Smooth muscle cell (in vitro differentiated cells): ENCODE results near the gene TAAR9. TPM values are rescaled to one million over a fixed set of nuclear protein-coding genes. Genes with fewer than 3 reads are reported as not detected.

ENCODE experiments used
- DNase-seq: peaks from one replicate; lab custom pipeline; 2025; ENCODE audit not compliant: unreplicated experiment; lab: John Stamatoyannopoulos, UW
- H2AFZ ChIP-seq: fragments of 200-600 bp; sonication (generic); 2 replicates; pipeline ENCODE4 v1.6.0; 2016; ENCODE audit warnings: antibody characterized with exemption, low read depth, mild to moderate bottlenecking
- H3F3A ChIP-seq: fragments of 200-600 bp; sonication (generic); 2 replicates; pipeline ENCODE4 v1.6.0; 2017; ENCODE audit warnings: antibody characterized with exemption, low read depth
- H3K27ac ChIP-seq: fragments of 200-600 bp; sonication (generic); 2 replicates; pipeline ENCODE4 v1.5.1; 2016; ENCODE audit warnings: low read depth, mild to moderate bottlenecking
- H3K27me3 ChIP-seq: fragments of 200-600 bp; sonication (generic); 2 replicates; pipeline ENCODE4 v1.6.1; 2016; ENCODE audit warnings: low read depth, mild to moderate bottlenecking
- H3K36me3 ChIP-seq: fragments of 200-600 bp; sonication (generic); 2 replicates; pipeline ENCODE4 v1.5.1; 2016; ENCODE audit warnings: low read depth
- H3K4me1 ChIP-seq: fragments of 200-600 bp; sonication (generic); 2 replicates; pipeline ENCODE4 v1.5.1; 2016; ENCODE audit warnings: low read depth
- H3K4me2 ChIP-seq: fragments of 200-600 bp; sonication (generic); 2 replicates; pipeline ENCODE4 v1.6.0; 2016; ENCODE audit warnings: mild to moderate bottlenecking
- H3K4me3 ChIP-seq: fragments of 200-600 bp; sonication (generic); 2 replicates; pipeline ENCODE4 v1.5.1; 2016; ENCODE audit warnings: mild to moderate bottlenecking
- H3K79me2 ChIP-seq: fragments of 200-600 bp; sonication (generic); 2 replicates; pipeline ENCODE4 v1.6.0; 2016; ENCODE audit warnings: low read depth, mild to moderate bottlenecking
- H3K9ac ChIP-seq: fragments of 200-600 bp; sonication (generic); 2 replicates; pipeline ENCODE4 v1.6.0; 2016; ENCODE audit warnings: low read depth
- H3K9me3 ChIP-seq: fragments of 200-600 bp; sonication (generic); replicated peaks from 2 replicates; pipeline ENCODE4 v1.5.1; 2016; ENCODE audit warnings: low read depth
- H4K20me1 ChIP-seq: fragments of 200-600 bp; sonication (generic); 2 replicates; pipeline ENCODE4 v1.6.0; 2016; ENCODE audit warnings: low read depth
- CTCF ChIP-seq: fragments of 200-600 bp; sonication (generic); IDR thresholded peaks from 2 replicates; pipeline ENCODE4 v1.5.1; 2017; ENCODE audit warnings: borderline replicate concordance, mild to moderate bottlenecking, antibody characterized with exemption; ENCODE audit not compliant: insufficient read depth, poor library complexity, severe bottlenecking
- WGBS: methylation state at CpG from one replicate; pipeline ENCODE4 v1.1.7; 2016; ENCODE audit warnings: low lambda C conversion rate; 5-methylcytosine and 5-hydroxymethylcytosine counted together
- polyA plus RNA-seq: library from polyadenylated mRNA; unstranded; fragments of >200 nt; fragmentation: Nextera tagmentation; extraction: Ambion mirVana; gene quantifications from 2 replicates; pipeline ENCODE4 v1.2.1, GENCODE V29; 2016
- total RNA-seq: library from RNA; depleted of rRNA; stranded (reverse); fragments of >200 nt; gene quantifications from 2 replicates; pipeline ENCODE4 v1.2.3, GENCODE V29; 2014

The TAAR9 gene
- total and polyA plus RNA-seq, 2 experiments from 2014 or later: not detected

- no peak overlapping the region for H2AFZ ChIP-seq
- H3K9me3 ChIP-seq: no peaks in the 10 kb centered on the region
- peaks cover 60% of the 10 kb centered on the region for H3K79me2 ChIP-seq
- H3K36me3 ChIP-seq: no peaks in the 10 kb centered on the region
- 86% methylated on average over 4 of the region's 4 CpGs for WGBS
- H3K27me3 ChIP-seq: peaks cover 16% of the 10 kb centered on the region
- H3K4me3 ChIP-seq: peak overlapping the region; percentile 73
- peak overlapping the region; percentile 84 for H3K4me2 ChIP-seq
- H3K4me1 ChIP-seq: peaks cover 12% of the 10 kb centered on the region
- no peaks in the 10 kb centered on the region for H3F3A ChIP-seq
- H3K27ac ChIP-seq: no peak overlapping the region
- DNase-seq: no peak
- no peak for TF ChIP-seq CTCF
- peak overlapping the region; percentile 41 for H3K9ac ChIP-seq
- H4K20me1 ChIP-seq: peaks cover 54% of the 10 kb centered on the region
These were observed 26.8 kb upstream of the TAAR9 start for GRCh38 chr6:132511210-132511830.

GRCh38 chr6:132511831-132512220, 26.3 kb upstream of the TAAR9 start:
- Histone ChIP-seq H3K4me1 (peaks cover 12% of the 10 kb centered on the region), H3K4me3 (peak overlapping the region; percentile 73), H3K79me2 (peaks cover 55% of the 10 kb centered on the region), H3K9ac (peak overlapping the region; percentile 41), H3K27ac (no peak overlapping the region), H3K9me3 (no peaks in the 10 kb centered on the region), H3K36me3 (no peaks in the 10 kb centered on the region), H3K27me3 (peaks cover 19% of the 10 kb centered on the region), H4K20me1 (peaks cover 49% of the 10 kb centered on the region), H3K4me2 (peak overlapping the region; percentile 84), H3F3A (no peaks in the 10 kb centered on the region), H2AFZ (no peak overlapping the region)
- WGBS: 43% methylated on average over 2 of the region's 2 CpGs
- no peak for TF ChIP-seq CTCF
- no peak for DNase-seq

GRCh38 chr6:132512342-132512637, 25.8 kb upstream of the TAAR9 start:
- peak overlapping the region; percentile 84 for H3K4me2 ChIP-seq
- H3K9ac ChIP-seq: peak overlapping the region; percentile 41
- H2AFZ ChIP-seq: peak overlapping the region; percentile 84
- H4K20me1 ChIP-seq: peaks cover 44% of the 10 kb centered on the region
- TF ChIP-seq CTCF: no peak
- WGBS: under 1% methylated on average over 7 of the region's 7 CpGs
- peak overlapping the region; percentile 73 for H3K4me3 ChIP-seq
- no peaks in the 10 kb centered on the region for H3K9me3 ChIP-seq
- no peak for DNase-seq
- H3K27ac ChIP-seq: no peak overlapping the region
- no peaks in the 10 kb centered on the region for H3F3A ChIP-seq
- H3K36me3 ChIP-seq: no peaks in the 10 kb centered on the region
- peaks cover 50% of the 10 kb centered on the region for H3K79me2 ChIP-seq
- peaks cover 12% of the 10 kb centered on the region for H3K4me1 ChIP-seq
- H3K27me3 ChIP-seq: peaks cover 19% of the 10 kb centered on the region
